K562 (cell line): ENCODE measurements around the gene U2AF1L4. TPM values are rescaled to one million over a fixed set of nuclear protein-coding genes. Genes with fewer than 3 reads are reported as not detected.
A peak's percentile ranks its signal among the peaks of the same experiment; 100 is the strongest.

ENCODE experiments used
- CC2D1A ChIP-seq: fragments of 450-650 bp; IDR thresholded peaks from 2 replicates; pipeline ENCODE4 v1.6.1; 2017; ENCODE audit warnings: mild to moderate bottlenecking
- HNRNPLL ChIP-seq: fragments of 200-400 bp; formaldehyde crosslinking; IDR thresholded peaks from 2 replicates; pipeline ENCODE4 v1.6.1; 2017; ENCODE audit warnings: low read length, low read depth, mild to moderate bottlenecking; ENCODE audit not compliant: poor library complexity, severe bottlenecking
- KLF16 ChIP-seq: IDR thresholded peaks from 2 replicates; pipeline ENCODE4 v1.6.1; 2016; ENCODE audit warnings: antibody characterized with exemption
- LEF1 ChIP-seq: fragments of 450-650 bp; IDR thresholded peaks from 2 replicates; pipeline ENCODE4 v1.6.1; 2016; ENCODE audit warnings: mild to moderate bottlenecking
- MXI1 ChIP-seq: IDR thresholded peaks from 2 replicates; pipeline ENCODE4 v1.6.1; 2011; ENCODE audit warnings: low read depth, mild to moderate bottlenecking, improper control_type of control experiment, low read length
- MYNN ChIP-seq, 2 experiments: sonication (generic); formaldehyde crosslinking in 1 of 2; IDR thresholded peaks; 2 replicates each; pipeline versions ENCODE4 v1.5.0 to v1.6.1; 2016 to 2020; ENCODE audit warnings: antibody characterized with exemption in 1 of 2, missing genetic modification reagents in 1 of 2
- NR1H2 ChIP-seq: sonication (generic); formaldehyde crosslinking; IDR thresholded peaks from 2 replicates; pipeline ENCODE4 v1.4.0; 2020; ENCODE audit warnings: mild to moderate bottlenecking, missing genetic modification reagents
- POLR2AphosphoS5 ChIP-seq: IDR thresholded peaks from 2 replicates; pipeline ENCODE4 v1.6.1; 2011; ENCODE audit warnings: mild to moderate bottlenecking, low read depth, low read length, moderate library complexity; ENCODE audit not compliant: control insufficient read depth, insufficient read depth
- SMAD4 ChIP-seq: fragments of 250-450 bp; sonication (Bioruptor Pico); conservative IDR thresholded peaks from 2 replicates; pipeline ENCODE4 v1.8.0; 2021; ENCODE audit warnings: inconsistent platforms, mild to moderate bottlenecking, moderate library complexity
- SMARCC2 ChIP-seq: fragments of 450-650 bp; IDR thresholded peaks from 2 replicates; pipeline ENCODE4 v1.6.1; 2017; ENCODE audit warnings: antibody characterized with exemption, moderate library complexity, mild to moderate bottlenecking, low read depth
- SMARCE1 ChIP-seq: fragments of 450-650 bp; IDR thresholded peaks from 2 replicates; pipeline ENCODE4 v1.7.1; 2016; ENCODE audit warnings: mild to moderate bottlenecking
- SRSF3 ChIP-seq: fragments of 200-400 bp; formaldehyde crosslinking; IDR thresholded peaks from 2 replicates; pipeline ENCODE4 v1.6.1; 2016; ENCODE audit warnings: mild to moderate bottlenecking, low read length, moderate library complexity; ENCODE audit not compliant: insufficient read depth
- STAT5A ChIP-seq: IDR thresholded peaks from 2 replicates; pipeline ENCODE4 v1.6.1; 2012; ENCODE audit warnings: low read length, inconsistent platforms, borderline replicate concordance
- TAF1 ChIP-seq: IDR thresholded peaks from 2 replicates; pipeline ENCODE4 v1.6.1; 2011; ENCODE audit warnings: mild to moderate bottlenecking, low read length, moderate library complexity; ENCODE audit not compliant: insufficient read depth, control insufficient read depth, severe bottlenecking; ENCODE audit errors: extremely low read depth
- ZFX ChIP-seq: sonication (generic); formaldehyde crosslinking; IDR thresholded peaks from 2 replicates; pipeline ENCODE4 v1.8.0; 2022; ENCODE audit warnings: mild to moderate bottlenecking, missing genetic modification reagents, moderate library complexity
- ZNF165 ChIP-seq: fragments of 250-450 bp; sonication (Bioruptor Pico); IDR thresholded peaks from 2 replicates; pipeline ENCODE4 v1.4.0; 2020; ENCODE audit warnings: borderline replicate concordance
- ZNF232 ChIP-seq: sonication (generic); formaldehyde crosslinking; IDR thresholded peaks from 2 replicates; pipeline ENCODE4 v1.8.0; 2022; ENCODE audit warnings: mild to moderate bottlenecking, missing genetic modification reagents
- polyA plus RNA-seq, 8 experiments: library from polyadenylated mRNA; depleted of rRNA in 4 of 8; stranded (reverse) in 5 of 8; unstranded in 3 of 8; fragments of >200 nt; fragmentation: Nextera tagmentation in 2 of 8; fragmentation: Illumina TruSeq in 1 of 8; extraction: Ambion mirVana in 2 of 8; extraction: Trizol in 1 of 8; gene quantifications; 2 replicates each; pipeline versions ENCODE4 v1.2.1 to v1.2.3, GENCODE V29; 2011 to 2014; ENCODE audit warnings: inconsistent platforms in 1 of 8, missing spikeins in 1 of 8
- total RNA-seq, 7 experiments: library from RNA; depleted of rRNA in 6 of 7; stranded (reverse); fragments of >200 nt in 6 of 7; fragmentation: Illumina TruSeq in 2 of 7; extraction: Trizol in 2 of 7; gene quantifications; 2 replicates each; pipeline versions ENCODE4 v1.2.1 to v1.2.3, GENCODE V29; 2011 to 2021; ENCODE audit warnings: low replicate concordance in 1 of 7
- TF ChIP-seq, protein P1 (sequence below): fragments of 250-450 bp; sonication (Bioruptor Pico); IDR thresholded peaks from 2 replicates; pipeline ENCODE4 v1.4.0; 2020; ENCODE audit warnings: mild to moderate bottlenecking, moderate library complexity
- TF ChIP-seq, protein P2 (sequence below), 2 experiments: IDR thresholded peaks; 2 replicates each; pipeline ENCODE4 v1.6.1; 2012; ENCODE audit warnings: improper control_type of control experiment in 2 of 2, low read depth in 2 of 2, low read length in 2 of 2, borderline replicate concordance in 1 of 2
- TF ChIP-seq, protein P3 (sequence below): fragments of 250-450 bp; sonication (Bioruptor Pico); IDR thresholded peaks from 2 replicates; pipeline ENCODE4 v1.4.0; 2020; ENCODE audit warnings: borderline replicate concordance
- TF ChIP-seq, protein P4 (sequence below): fragments of 450-650 bp; IDR thresholded peaks from 2 replicates; pipeline ENCODE4 v1.6.1; 2016; ENCODE audit warnings: borderline replicate concordance

The U2AF1L4 gene
- total and polyA plus RNA-seq, 9 of the 15 experiments (the other 6 are each of a cell fraction or from before 2014, with no cell fraction given), result 8.4 to 19.5 (median 12.6) TPM

DNA sequence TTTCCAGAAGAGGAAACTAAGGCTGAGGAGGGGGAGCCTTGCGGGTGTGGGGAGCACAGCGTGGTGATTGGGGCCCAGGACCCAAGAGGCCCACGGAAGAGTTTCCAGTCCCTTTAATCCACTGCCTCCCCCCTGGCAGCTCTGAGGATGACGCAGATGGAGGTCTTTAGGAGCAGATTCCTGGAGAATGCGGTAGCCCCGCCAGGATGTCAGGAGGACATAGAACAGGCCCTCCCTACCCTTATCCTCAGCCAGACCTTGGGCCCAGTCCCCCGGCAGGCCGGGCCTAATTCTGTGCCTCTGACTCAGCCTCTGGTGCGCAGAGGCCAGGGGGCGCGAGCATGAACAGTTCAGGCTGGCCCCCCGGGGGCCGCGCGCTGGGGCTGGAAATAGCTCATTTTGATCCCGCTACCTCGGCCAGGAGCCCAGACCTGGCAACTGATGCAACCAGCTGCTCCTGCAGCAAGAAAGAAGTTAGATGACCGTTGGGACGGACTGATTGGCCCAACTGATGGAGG lies 12.1 kb upstream of the U2AF1L4 start (continued):
- TF ChIP-seq STAT5A, result no peak
- no peak for TF ChIP-seq NR1H2
- TF ChIP-seq MXI1, result no peak
- no peak for TF ChIP-seq CC2D1A
- no peak for TF ChIP-seq SMARCC2
- no peak for TF ChIP-seq SRSF3
- TF ChIP-seq SMARCE1, result 0 out of 2 replicates have a peak, but pooled peaks have one; percentile 24
- peak; percentile 74 for TF ChIP-seq ZFX
- no peak for TF ChIP-seq HNRNPLL
- TF ChIP-seq, protein P1, sequence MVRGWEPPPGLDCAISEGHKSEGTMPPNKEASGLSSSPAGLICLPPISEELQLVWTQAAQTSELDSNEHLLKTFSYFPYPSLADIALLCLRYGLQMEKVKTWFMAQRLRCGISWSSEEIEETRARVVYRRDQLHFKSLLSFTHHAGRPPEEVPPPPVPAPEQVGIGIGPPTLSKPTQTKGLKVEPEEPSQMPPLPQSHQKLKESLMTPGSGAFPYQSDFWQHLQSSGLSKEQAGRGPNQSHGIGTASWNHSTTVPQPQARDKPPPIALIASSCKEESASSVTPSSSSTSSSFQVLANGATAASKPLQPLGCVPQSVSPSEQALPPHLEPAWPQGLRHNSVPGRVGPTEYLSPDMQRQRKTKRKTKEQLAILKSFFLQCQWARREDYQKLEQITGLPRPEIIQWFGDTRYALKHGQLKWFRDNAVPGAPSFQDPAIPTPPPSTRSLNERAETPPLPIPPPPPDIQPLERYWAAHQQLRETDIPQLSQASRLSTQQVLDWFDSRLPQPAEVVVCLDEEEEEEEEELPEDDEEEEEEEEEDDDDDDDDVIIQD (CRISPR knock-in tag), result no peak
- TF ChIP-seq, protein P2, sequence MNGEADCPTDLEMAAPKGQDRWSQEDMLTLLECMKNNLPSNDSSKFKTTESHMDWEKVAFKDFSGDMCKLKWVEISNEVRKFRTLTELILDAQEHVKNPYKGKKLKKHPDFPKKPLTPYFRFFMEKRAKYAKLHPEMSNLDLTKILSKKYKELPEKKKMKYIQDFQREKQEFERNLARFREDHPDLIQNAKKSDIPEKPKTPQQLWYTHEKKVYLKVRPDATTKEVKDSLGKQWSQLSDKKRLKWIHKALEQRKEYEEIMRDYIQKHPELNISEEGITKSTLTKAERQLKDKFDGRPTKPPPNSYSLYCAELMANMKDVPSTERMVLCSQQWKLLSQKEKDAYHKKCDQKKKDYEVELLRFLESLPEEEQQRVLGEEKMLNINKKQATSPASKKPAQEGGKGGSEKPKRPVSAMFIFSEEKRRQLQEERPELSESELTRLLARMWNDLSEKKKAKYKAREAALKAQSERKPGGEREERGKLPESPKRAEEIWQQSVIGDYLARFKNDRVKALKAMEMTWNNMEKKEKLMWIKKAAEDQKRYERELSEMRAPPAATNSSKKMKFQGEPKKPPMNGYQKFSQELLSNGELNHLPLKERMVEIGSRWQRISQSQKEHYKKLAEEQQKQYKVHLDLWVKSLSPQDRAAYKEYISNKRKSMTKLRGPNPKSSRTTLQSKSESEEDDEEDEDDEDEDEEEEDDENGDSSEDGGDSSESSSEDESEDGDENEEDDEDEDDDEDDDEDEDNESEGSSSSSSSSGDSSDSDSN (IDR thresholded peaks at IDR 0.05; ENCODE audit: borderline replicate concordance in 1 of 2, low read depth in 2 of 2, low read length in 2 of 2), result 0 out of 4 replicates have a peak, but pooled peaks of 1 of the 2 experiments have one; percentile 38
- TF ChIP-seq ZNF165 (CRISPR knock-in tag), result no peak
- 0 out of 2 replicates have a peak, but pooled peaks have one; percentile 13 for TF ChIP-seq POLR2AphosphoS5
- no peak for TF ChIP-seq LEF1
- TF ChIP-seq TAF1, result peak; percentile 35
- TF ChIP-seq SMAD4 (CRISPR knock-in tag), result 0 out of 2 replicates have a peak, but pooled peaks have one; percentile 44
- TF ChIP-seq, protein P3, sequence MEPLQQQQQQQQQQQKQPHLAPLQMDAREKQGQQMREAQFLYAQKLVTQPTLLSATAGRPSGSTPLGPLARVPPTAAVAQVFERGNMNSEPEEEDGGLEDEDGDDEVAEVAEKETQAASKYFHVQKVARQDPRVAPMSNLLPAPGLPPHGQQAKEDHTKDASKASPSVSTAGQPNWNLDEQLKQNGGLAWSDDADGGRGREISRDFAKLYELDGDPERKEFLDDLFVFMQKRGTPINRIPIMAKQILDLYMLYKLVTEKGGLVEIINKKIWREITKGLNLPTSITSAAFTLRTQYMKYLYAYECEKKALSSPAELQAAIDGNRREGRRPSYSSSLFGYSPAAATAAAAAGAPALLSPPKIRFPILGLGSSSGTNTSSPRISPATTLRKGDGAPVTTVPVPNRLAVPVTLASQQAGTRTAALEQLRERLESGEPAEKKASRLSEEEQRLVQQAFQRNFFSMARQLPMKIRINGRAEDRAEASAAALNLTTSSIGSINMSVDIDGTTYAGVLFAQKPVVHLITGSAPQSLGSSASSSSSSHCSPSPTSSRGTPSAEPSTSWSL (CRISPR knock-in tag), result no peak
- TF ChIP-seq, protein P4, sequence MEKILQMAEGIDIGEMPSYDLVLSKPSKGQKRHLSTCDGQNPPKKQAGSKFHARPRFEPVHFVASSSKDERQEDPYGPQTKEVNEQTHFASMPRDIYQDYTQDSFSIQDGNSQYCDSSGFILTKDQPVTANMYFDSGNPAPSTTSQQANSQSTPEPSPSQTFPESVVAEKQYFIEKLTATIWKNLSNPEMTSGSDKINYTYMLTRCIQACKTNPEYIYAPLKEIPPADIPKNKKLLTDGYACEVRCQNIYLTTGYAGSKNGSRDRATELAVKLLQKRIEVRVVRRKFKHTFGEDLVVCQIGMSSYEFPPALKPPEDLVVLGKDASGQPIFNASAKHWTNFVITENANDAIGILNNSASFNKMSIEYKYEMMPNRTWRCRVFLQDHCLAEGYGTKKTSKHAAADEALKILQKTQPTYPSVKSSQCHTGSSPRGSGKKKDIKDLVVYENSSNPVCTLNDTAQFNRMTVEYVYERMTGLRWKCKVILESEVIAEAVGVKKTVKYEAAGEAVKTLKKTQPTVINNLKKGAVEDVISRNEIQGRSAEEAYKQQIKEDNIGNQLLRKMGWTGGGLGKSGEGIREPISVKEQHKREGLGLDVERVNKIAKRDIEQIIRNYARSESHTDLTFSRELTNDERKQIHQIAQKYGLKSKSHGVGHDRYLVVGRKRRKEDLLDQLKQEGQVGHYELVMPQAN, result no peak
- TF ChIP-seq ZNF232 (CRISPR knock-in tag), result no peak
- no peak for TF ChIP-seq KLF16
- no peak for TF ChIP-seq MYNN (IDR thresholded peaks at IDR 0.05)
- TF ChIP-seq MYNN (CRISPR knock-in tag; IDR thresholded peaks at IDR 0.05), result no peak
